Measurements from ENCODE around the gene PTBP3. TPM values are rescaled to one million over a fixed set of nuclear protein-coding genes. Genes with fewer than 3 reads are reported as not detected.

PTBP3 gene
- total RNA-seq, 1 experiment from 2014 or later: 23.2 TPM

- Histone ChIP-seq H3K27me3 (ENCODE audit: low read length) (no peaks in the 10 kb centered on the region), H3K4me2 (ENCODE audit: low read length) (no peak overlapping the region), H3K4me1 (ENCODE audit: insufficient read depth, low read length) (peaks cover 8% of the 10 kb centered on the region; the same call in 1 of the 2 replicates), H3K9me3 (ENCODE audit: low read length) (no peaks in the 10 kb centered on the region), H3F3A (ENCODE audit: low read length, unreplicated experiment) (no peaks in the 10 kb centered on the region), H4K20me1 (ENCODE audit: low read length) (0 out of 2 replicates have a peak, but pooled peaks cover 5% of the 10 kb centered on the region), H3K9me2 (replicated peaks; ENCODE audit: low read length) (no peaks in the 10 kb centered on the region), H3K27ac (ENCODE audit: low read length) (no peak overlapping the region), H3K9ac (ENCODE audit: low read length) (no peak overlapping the region), H3K4me3 (ENCODE audit: low read length) (no peak overlapping the region), H3K36me3 (ENCODE audit: low read depth, low read length) (0 out of 2 replicates have a peak, but pooled peaks cover 4% of the 10 kb centered on the region), H2AFZ (ENCODE audit: low read length) (no peak overlapping the region), H3K79me2 (ENCODE audit: low read length) (peaks cover 76% of the 10 kb centered on the region)
- ChIA-PET CTCF (no interaction called here), POLR2A (ENCODE audit: unreplicated experiment) (no interaction called here)
- intact Hi-C loops (cut with micrococcal nuclease): no loop called here
- no peak for DNase-seq
- BruUV-seq (replicated peaks): no TSS peak
- ATAC-seq: no peak
- TF ChIP-seq CTCF (conservative IDR thresholded peaks at IDR 0.05; ENCODE audit: low read depth, low read length) (no peak), EZH2 (IDR thresholded peaks at IDR 0.05; ENCODE audit: low read length, unreplicated experiment) (no peak), EZH2phosphoT487 (IDR thresholded peaks at IDR 0.05; ENCODE audit: borderline replicate concordance, low read length) (no peak)
Observed at GRCh38 chr9:112296929-112297328, 36.5 kb downstream of the PTBP3 start.

GRCh38 chr9:112295174-112295573, 38.2 kb downstream of the PTBP3 start:
- TF ChIP-seq EZH2 (IDR thresholded peaks at IDR 0.05; ENCODE audit: low read length, unreplicated experiment) (no peak), EZH2phosphoT487 (IDR thresholded peaks at IDR 0.05; ENCODE audit: borderline replicate concordance, low read length) (no peak), CTCF (conservative IDR thresholded peaks at IDR 0.05; ENCODE audit: low read depth, low read length) (no peak)
- H4K20me1 ChIP-seq (ENCODE audit: low read length): 0 out of 2 replicates have a peak, but pooled peaks cover 5% of the 10 kb centered on the region
- POLR2A ChIA-PET (ENCODE audit: unreplicated experiment): no interaction called here

GRCh38 chr9:112288029-112288428, 45.4 kb downstream of the PTBP3 start:
- CTCF ChIA-PET: interaction anchor here (0.7 kb wide), 1 partner anchor 61 kb away, joined by 3 read pairs; no protein-coding TSS in a partner anchor
- H2AFZ ChIP-seq (ENCODE audit: low read length): no peak overlapping the region
- H3K4me1 ChIP-seq (ENCODE audit: insufficient read depth, low read length): no peaks in the 10 kb centered on the region
- TSS peak; percentile 6 for BruUV-seq (replicated peaks)
- no peak overlapping the region for H3K4me3 ChIP-seq (ENCODE audit: low read length)
- H3K27ac ChIP-seq (ENCODE audit: low read length): no peak overlapping the region
- ATAC-seq (no peak), DNase-seq (no peak)
- peaks cover 28% of the 10 kb centered on the region for H3K36me3 ChIP-seq (ENCODE audit: low read depth, low read length)
- H3K9ac ChIP-seq (ENCODE audit: low read length): no peak overlapping the region
- no peaks in the 10 kb centered on the region for H3K27me3 ChIP-seq (ENCODE audit: low read length)
- H3K4me2 ChIP-seq (ENCODE audit: low read length): no peak overlapping the region
- POLR2A ChIA-PET (ENCODE audit: unreplicated experiment): no interaction called here
- intact Hi-C loops (cut with micrococcal nuclease): no loop called here
- TF ChIP-seq EZH2 (IDR thresholded peaks at IDR 0.05; ENCODE audit: low read length, unreplicated experiment): no peak
- no peak for TF ChIP-seq EZH2phosphoT487 (IDR thresholded peaks at IDR 0.05; ENCODE audit: borderline replicate concordance, low read length)
- no peaks in the 10 kb centered on the region for H3F3A ChIP-seq (ENCODE audit: low read length, unreplicated experiment)
- peaks cover 29% of the 10 kb centered on the region for H3K79me2 ChIP-seq (ENCODE audit: low read length)
- H4K20me1 ChIP-seq (ENCODE audit: low read length): no peaks in the 10 kb centered on the region
- no peaks in the 10 kb centered on the region for H3K9me2 ChIP-seq (replicated peaks; ENCODE audit: low read length)
- H3K9me3 ChIP-seq (ENCODE audit: low read length): no peaks in the 10 kb centered on the region

More at GRCh38 chr9:112295174-112295573, 38.2 kb downstream of the PTBP3 start:
- Histone ChIP-seq H3K4me1 (ENCODE audit: insufficient read depth, low read length) (peaks cover 7% of the 10 kb centered on the region; the same call in 1 of the 2 replicates), H3K4me2 (ENCODE audit: low read length) (no peak overlapping the region), H2AFZ (ENCODE audit: low read length) (no peak overlapping the region), H3K4me3 (ENCODE audit: low read length) (no peak overlapping the region), H3K79me2 (ENCODE audit: low read length) (peaks cover 71% of the 10 kb centered on the region), H3K27ac (ENCODE audit: low read length) (no peak overlapping the region), H3K27me3 (ENCODE audit: low read length) (no peaks in the 10 kb centered on the region), H3K36me3 (ENCODE audit: low read depth, low read length) (0 out of 2 replicates have a peak, but pooled peaks cover 4% of the 10 kb centered on the region), H3F3A (ENCODE audit: low read length, unreplicated experiment) (no peaks in the 10 kb centered on the region), H3K9ac (ENCODE audit: low read length) (no peak overlapping the region), H3K9me2 (replicated peaks; ENCODE audit: low read length) (no peaks in the 10 kb centered on the region), H3K9me3 (ENCODE audit: low read length) (no peaks in the 10 kb centered on the region)
- CTCF ChIA-PET: no interaction called here
- DNase-seq: no peak
- BruUV-seq (replicated peaks): no TSS peak
- ATAC-seq: no peak
- intact Hi-C loops (cut with micrococcal nuclease): no loop called here

Measured in PC-3 (cell line).